ENCODE results near the gene EZR. TPM values are rescaled to one million over a fixed set of nuclear protein-coding genes. Genes with fewer than 3 reads are reported as not detected.

EZR gene
- total RNA-seq, 6 experiments from 2014 or later, result 118 to 183 (median 178) TPM

DNA sequence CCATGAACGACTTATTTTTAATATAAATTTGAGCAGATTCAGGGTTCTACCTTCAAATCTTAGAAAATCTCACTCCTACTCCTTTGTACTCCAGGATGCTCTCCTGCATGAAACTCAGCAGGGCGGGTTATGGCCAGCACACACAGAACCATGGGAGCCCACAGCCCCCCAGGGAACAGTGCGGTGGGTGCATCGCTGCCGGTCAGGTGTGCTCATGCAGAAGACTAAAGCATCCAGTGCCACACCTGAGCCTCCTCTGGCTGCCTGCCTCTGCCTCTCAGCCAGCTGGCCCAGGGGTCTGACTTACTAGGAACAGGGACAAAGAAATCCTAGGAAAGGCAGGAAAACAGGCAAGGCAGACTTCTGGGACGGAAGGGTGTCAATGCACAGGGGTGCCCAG lies 31.8 kb downstream of the EZR start:
- DNase-seq, result no peak
- H3K36me3 Mint-ChIP-seq (ENCODE audit: low read depth), result peaks cover 40% of the 10 kb centered on the region
- H3K27me3 Mint-ChIP-seq (ENCODE audit: insufficient read depth), result peaks cover 2% of the 10 kb centered on the region
- H3K27ac Mint-ChIP-seq, result no peak overlapping the region
- peaks cover 28% of the 10 kb centered on the region for H3K4me1 Mint-ChIP-seq (ENCODE audit: low read depth)
- no peak overlapping the region for H3K4me3 Mint-ChIP-seq
- TF ChIP-seq, protein P1, sequence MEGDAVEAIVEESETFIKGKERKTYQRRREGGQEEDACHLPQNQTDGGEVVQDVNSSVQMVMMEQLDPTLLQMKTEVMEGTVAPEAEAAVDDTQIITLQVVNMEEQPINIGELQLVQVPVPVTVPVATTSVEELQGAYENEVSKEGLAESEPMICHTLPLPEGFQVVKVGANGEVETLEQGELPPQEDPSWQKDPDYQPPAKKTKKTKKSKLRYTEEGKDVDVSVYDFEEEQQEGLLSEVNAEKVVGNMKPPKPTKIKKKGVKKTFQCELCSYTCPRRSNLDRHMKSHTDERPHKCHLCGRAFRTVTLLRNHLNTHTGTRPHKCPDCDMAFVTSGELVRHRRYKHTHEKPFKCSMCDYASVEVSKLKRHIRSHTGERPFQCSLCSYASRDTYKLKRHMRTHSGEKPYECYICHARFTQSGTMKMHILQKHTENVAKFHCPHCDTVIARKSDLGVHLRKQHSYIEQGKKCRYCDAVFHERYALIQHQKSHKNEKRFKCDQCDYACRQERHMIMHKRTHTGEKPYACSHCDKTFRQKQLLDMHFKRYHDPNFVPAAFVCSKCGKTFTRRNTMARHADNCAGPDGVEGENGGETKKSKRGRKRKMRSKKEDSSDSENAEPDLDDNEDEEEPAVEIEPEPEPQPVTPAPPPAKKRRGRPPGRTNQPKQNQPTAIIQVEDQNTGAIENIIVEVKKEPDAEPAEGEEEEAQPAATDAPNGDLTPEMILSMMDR (IDR thresholded peaks at IDR 0.05), result no peak
- H3K9me3 Mint-ChIP-seq, result no peaks in the 10 kb centered on the region

DNA sequence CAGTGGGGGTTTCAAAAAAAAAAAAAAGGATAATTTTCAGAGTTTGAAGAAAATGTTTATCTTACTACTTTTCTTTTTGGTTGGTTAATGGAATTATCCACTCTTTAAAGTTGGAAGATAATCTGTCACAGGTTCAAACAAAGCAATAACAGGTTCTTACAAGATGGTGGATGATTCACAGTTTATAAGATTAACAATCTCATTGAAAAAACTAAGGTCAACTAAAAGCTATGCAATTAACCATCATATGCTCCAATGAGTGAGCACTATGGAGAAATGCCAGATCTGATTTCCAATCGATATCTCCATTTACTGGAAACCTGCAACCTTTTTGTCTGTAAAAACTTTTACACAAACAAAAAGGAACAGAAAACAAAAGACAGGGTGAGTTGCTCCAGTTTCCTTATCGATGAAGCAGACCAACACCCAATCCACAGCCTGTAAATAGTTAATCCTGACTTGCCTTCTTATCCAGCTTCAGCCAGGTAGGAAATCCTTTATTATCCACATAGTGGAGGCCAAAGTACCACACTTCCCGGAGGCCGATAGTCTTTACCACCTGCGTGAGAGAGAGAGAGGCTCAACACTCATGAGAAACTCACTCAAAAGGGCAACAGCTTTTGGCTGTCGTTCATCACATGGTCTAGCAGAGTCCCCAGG lies 32.4 kb downstream of the EZR start:
- TF ChIP-seq, protein P1 (IDR thresholded peaks at IDR 0.05), result no peak
- no peak for DNase-seq
- H3K4me3 Mint-ChIP-seq, result no peak overlapping the region
- H3K9me3 Mint-ChIP-seq, result no peaks in the 10 kb centered on the region
- H3K27ac Mint-ChIP-seq, result no peak overlapping the region
- H3K4me1 Mint-ChIP-seq (ENCODE audit: low read depth), result peaks cover 27% of the 10 kb centered on the region
- peaks cover 2% of the 10 kb centered on the region for H3K27me3 Mint-ChIP-seq (ENCODE audit: insufficient read depth)
- peaks cover 45% of the 10 kb centered on the region for H3K36me3 Mint-ChIP-seq (ENCODE audit: low read depth)

DNA sequence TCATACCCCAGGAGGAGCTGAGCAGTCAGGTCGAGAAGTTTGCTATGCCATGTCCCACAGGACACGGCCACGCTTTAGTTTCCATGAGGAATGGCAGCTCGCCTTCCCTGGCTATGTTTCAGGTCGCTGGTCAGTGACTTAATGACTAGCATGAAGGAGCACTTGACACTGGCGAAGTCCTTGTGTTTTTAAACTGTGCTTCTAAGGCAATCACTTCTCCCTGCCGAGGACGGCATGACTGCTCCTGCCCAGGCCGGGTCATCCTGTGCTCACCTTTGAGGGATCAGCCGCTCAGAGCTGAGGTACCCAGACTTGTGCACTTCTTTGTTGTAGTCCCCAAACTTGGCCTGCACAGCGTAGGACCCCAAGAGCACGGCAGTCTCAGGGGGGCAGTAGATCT lies 34.1 kb downstream of the EZR start:
- no peak overlapping the region for H3K4me3 Mint-ChIP-seq
- H3K27ac Mint-ChIP-seq, result peak overlapping the region; percentile 31; the same call in 1 of the 2 replicates
- DNase-seq, result no peak
- TF ChIP-seq, protein P1 (IDR thresholded peaks at IDR 0.05), result no peak
- no peaks in the 10 kb centered on the region; the same call in 1 of the 2 replicates for H3K27me3 Mint-ChIP-seq (ENCODE audit: insufficient read depth)
- peaks cover 21% of the 10 kb centered on the region for H3K4me1 Mint-ChIP-seq (ENCODE audit: low read depth)
- H3K9me3 Mint-ChIP-seq, result no peaks in the 10 kb centered on the region
- H3K36me3 Mint-ChIP-seq (ENCODE audit: low read depth), result peaks cover 52% of the 10 kb centered on the region

DNA sequence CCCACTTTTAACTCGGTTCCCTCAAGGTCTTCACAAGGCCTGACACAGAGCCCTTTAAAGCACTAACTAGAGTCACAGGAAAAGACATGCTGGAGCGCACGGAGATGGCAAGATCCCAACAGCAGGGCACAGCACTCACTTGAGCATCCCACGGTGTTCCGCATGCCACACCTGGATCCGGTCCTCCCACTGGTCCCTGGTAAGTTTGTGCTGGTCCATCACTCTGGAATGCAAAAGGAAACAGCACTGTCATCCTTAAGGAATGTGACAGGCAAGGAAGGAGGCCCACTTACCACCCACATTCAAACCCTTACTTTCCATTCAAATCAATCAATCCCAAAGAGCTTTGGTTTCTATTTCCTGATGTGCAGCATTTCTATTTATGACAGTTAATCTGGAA lies 34.7 kb downstream of the EZR start:
- no peaks in the 10 kb centered on the region for H3K9me3 Mint-ChIP-seq
- H3K36me3 Mint-ChIP-seq (ENCODE audit: low read depth), result peaks cover 49% of the 10 kb centered on the region
- H3K4me3 Mint-ChIP-seq, result no peak overlapping the region
- peak overlapping the region; percentile 46 for H3K27ac Mint-ChIP-seq
- no peaks in the 10 kb centered on the region; the same call in 1 of the 2 replicates for H3K27me3 Mint-ChIP-seq (ENCODE audit: insufficient read depth)
- peak; percentile 20 for DNase-seq
- H3K4me1 Mint-ChIP-seq (ENCODE audit: low read depth), result peaks cover 21% of the 10 kb centered on the region
- TF ChIP-seq, protein P1 (IDR thresholded peaks at IDR 0.05), result no peak

DNA sequence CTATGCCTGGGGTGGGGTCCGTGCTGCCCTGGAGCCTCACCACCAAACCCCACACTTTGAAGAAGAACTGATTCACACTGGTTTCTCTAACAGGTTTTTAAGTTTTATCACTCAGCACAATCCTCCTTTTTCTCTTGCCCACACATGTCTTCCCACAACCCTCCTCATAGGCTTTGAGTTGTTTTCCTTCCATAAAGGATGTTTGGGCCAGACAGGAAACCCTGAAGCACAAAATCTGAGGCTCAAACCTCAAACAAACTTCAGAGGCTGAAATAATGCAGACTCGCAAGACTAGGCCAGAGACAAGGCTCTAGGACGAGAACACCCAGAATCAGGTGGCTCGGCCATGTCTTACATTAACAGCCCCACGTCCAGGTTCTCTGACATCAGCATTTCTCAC lies 35.3 kb downstream of the EZR start:
- TF ChIP-seq, protein P1 (IDR thresholded peaks at IDR 0.05), result no peak
- Mint-ChIP-seq H3K27me3 (ENCODE audit: insufficient read depth) (no peaks in the 10 kb centered on the region; the same call in 1 of the 2 replicates), H3K36me3 (ENCODE audit: low read depth) (peaks cover 53% of the 10 kb centered on the region), H3K4me1 (ENCODE audit: low read depth) (peaks cover 21% of the 10 kb centered on the region), H3K4me3 (no peak overlapping the region), H3K9me3 (no peaks in the 10 kb centered on the region), H3K27ac (0 out of 2 replicates have a peak overlapping the region, but pooled peaks have one; percentile 18)
- DNase-seq, result no peak
